ENCODE data around the gene OR2T35.

- TF ChIP-seq CTCF (IDR thresholded peaks at IDR 0.05; ENCODE audit: borderline replicate concordance, extremely low read depth, low read length, poor library complexity, severe bottlenecking) (no peak), EZH2 (IDR thresholded peaks at IDR 0.05; ENCODE audit: borderline replicate concordance, low read depth, low read length, severe bottlenecking) (no peak)
Observed at GRCh38 chr1:248688527-248689298, 43.6 kb upstream of the OR2T35 start.
